Transverse colon (tissue), 4 donors: Measurements from ENCODE around the gene NPC1. TPM values are rescaled to one million over a fixed set of nuclear protein-coding genes. Genes with fewer than 3 reads are reported as not detected.

Experiments
- DNase-seq: peaks from one replicate; pipeline ENCODE4 v3.0.0-alpha.2; 2019
- H3K27ac ChIP-seq, 4 donors: fragments of 200-600 bp; sonication (generic); 2 replicates each; pipeline ENCODE4 v1.5.1; 2016 to 2018; ENCODE audit warnings: inconsistent platforms in 4 of 4
- H3K27me3 ChIP-seq: fragments of 200-600 bp; sonication (generic); 2 replicates; pipeline ENCODE4 v1.5.1; 2017; ENCODE audit warnings: inconsistent platforms
- H3K36me3 ChIP-seq, 4 donors: fragments of 200-600 bp; sonication (generic); 2 replicates each; pipeline ENCODE4 v1.5.1; 2017 to 2019; ENCODE audit warnings: inconsistent platforms in 4 of 4
- H3K4me1 ChIP-seq, 4 donors: fragments of 200-600 bp; sonication (generic); 2 replicates each; pipeline ENCODE4 v1.5.1; 2017 to 2020; ENCODE audit warnings: inconsistent platforms in 4 of 4
- H3K4me3 ChIP-seq, 4 donors: fragments of 200-600 bp; sonication (generic); 1 replicate in 1 of 4; 2 replicates in 3 of 4; pipeline versions ENCODE4 v1.5.1 to v1.6.1; 2017 to 2019; ENCODE audit warnings: inconsistent platforms in 4 of 4
- H3K9me3 ChIP-seq, 2 donors: fragments of 200-600 bp; sonication (generic); 2 replicates each; pipeline ENCODE4 v1.5.1; 2017 to 2019; ENCODE audit warnings: inconsistent platforms in 2 of 2
- EP300 ChIP-seq: sonication (generic); formaldehyde crosslinking; IDR thresholded peaks from one replicate; pipeline ENCODE4 v1.6.1; 2017; ENCODE audit warnings: antibody characterized with exemption, low read depth
- POLR2A ChIP-seq: fragments of 450-650 bp; IDR thresholded peaks from one replicate; pipeline ENCODE4 v1.6.1; 2016; ENCODE audit warnings: antibody characterized with exemption, mild to moderate bottlenecking, moderate library complexity
- POLR2AphosphoS5 ChIP-seq, 3 donors: sonication (generic); formaldehyde crosslinking; IDR thresholded peaks; one replicate each; pipeline ENCODE4 v1.6.1; 2016; ENCODE audit warnings: antibody characterized with exemption in 3 of 3
- WGBS, 2 donors: methylation state at CpG; one replicate each; pipeline ENCODE4 v1.1.5; 2018; ENCODE audit warnings: low coverage in 1 of 2; 5-methylcytosine and 5-hydroxymethylcytosine counted together
- in situ Hi-C, 4 donors: fragments of 200-750 bp; cut with MboI; loops; one replicate each; pipeline versions ENCODE4 v1.15.0 to v1.15.1; 2017; ENCODE audit warnings: low sequenced_read_pairs in 3 of 4, low pct_ligation_motif_present in 1 of 4, low pct_unique_long_range_greater_than_20kb in 1 of 4
- intact Hi-C: fragments of 100-400 bp; cut with DNase I; formaldehyde crosslinking; loops from one replicate; pipeline ENCODE4 v1.15.1; 2023; ENCODE audit warnings: low total_unique reads
- total RNA-seq, 4 donors: library from RNA; depleted of rRNA; stranded (reverse); fragments of >200 nt; gene quantifications; one replicate each; pipeline ENCODE4 v1.1.0, GENCODE V29; 2016
- TF ChIP-seq, protein P1 (sequence below), 5 experiments: fragments of 200-600 bp in 3 of 5; fragments of 450-650 bp in 2 of 5; sonication (generic) in 3 of 5; IDR thresholded peaks; 1 replicate in 2 of 5; 2 replicates in 3 of 5; pipeline ENCODE4 v1.5.1; 2016 to 2017; ENCODE audit warnings: antibody characterized with exemption in 5 of 5, inconsistent platforms in 3 of 5, mild to moderate bottlenecking in 2 of 5, moderate library complexity in 1 of 5

The NPC1 gene
- total RNA-seq, 4 donors from 2014 or later = 33.6 to 96.1 (median 49.7) TPM

DNA sequence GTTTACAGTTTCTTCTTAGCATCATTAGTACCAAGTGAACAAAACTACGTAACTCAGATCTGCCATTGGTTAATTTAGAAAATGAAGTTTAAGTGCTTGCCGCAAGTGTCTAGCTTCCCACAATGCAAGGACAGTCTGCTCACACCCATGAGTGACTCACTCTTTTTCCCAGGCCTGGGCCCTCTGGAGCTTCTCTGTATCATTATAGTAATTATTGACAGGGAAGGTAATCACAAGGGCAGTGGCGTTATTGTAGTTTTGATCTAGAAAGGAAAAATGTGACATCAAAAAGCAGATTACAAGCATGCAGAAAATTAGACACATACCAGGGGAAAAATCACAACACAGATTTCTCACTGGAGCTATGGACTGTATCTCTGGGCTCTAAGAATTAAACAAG lies 38.5 kb downstream of the NPC1 start:
- WGBS, 2 donors = 63 to 66% methylated on average over 3 of the region's 3 CpGs
- Histone ChIP-seq H3K9me3 (no peaks in the 10 kb centered on the region), H3K27ac (no peak overlapping the region), H3K27me3 (no peaks in the 10 kb centered on the region), H3K36me3 (peaks cover 0 to 61% (median 21%) of the 10 kb centered on the region in 4 donors), H3K4me1 (peaks cover 0 to 6% (median 0%) of the 10 kb centered on the region in 4 donors), H3K4me3 (no peak overlapping the region)
- in situ Hi-C loops = no loop called here
- no peak for DNase-seq
- TF ChIP-seq, protein P1, sequence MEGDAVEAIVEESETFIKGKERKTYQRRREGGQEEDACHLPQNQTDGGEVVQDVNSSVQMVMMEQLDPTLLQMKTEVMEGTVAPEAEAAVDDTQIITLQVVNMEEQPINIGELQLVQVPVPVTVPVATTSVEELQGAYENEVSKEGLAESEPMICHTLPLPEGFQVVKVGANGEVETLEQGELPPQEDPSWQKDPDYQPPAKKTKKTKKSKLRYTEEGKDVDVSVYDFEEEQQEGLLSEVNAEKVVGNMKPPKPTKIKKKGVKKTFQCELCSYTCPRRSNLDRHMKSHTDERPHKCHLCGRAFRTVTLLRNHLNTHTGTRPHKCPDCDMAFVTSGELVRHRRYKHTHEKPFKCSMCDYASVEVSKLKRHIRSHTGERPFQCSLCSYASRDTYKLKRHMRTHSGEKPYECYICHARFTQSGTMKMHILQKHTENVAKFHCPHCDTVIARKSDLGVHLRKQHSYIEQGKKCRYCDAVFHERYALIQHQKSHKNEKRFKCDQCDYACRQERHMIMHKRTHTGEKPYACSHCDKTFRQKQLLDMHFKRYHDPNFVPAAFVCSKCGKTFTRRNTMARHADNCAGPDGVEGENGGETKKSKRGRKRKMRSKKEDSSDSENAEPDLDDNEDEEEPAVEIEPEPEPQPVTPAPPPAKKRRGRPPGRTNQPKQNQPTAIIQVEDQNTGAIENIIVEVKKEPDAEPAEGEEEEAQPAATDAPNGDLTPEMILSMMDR (IDR thresholded peaks at IDR 0.05) = no peak
- TF ChIP-seq EP300 (no peak), POLR2AphosphoS5 (IDR thresholded peaks at IDR 0.05) (no peak), POLR2A (no peak)
- intact Hi-C loops = no loop called here

- intact Hi-C loops (no loop called here), in situ Hi-C loops (no loop called here)
- H3K27me3 ChIP-seq = no peaks in the 10 kb centered on the region
- peaks cover 0 to 6% (median 0%) of the 10 kb centered on the region in 4 donors for H3K4me1 ChIP-seq
- no peak overlapping the region for H3K27ac ChIP-seq
- H3K36me3 ChIP-seq = peaks cover 0 to 61% (median 21%) of the 10 kb centered on the region in 4 donors
- no peak for DNase-seq
- no peaks in the 10 kb centered on the region for H3K9me3 ChIP-seq
- H3K4me3 ChIP-seq = no peak overlapping the region
- no peak for TF ChIP-seq EP300
- TF ChIP-seq POLR2A = no peak
- TF ChIP-seq, protein P1 (IDR thresholded peaks at IDR 0.05) = no peak
- no peak for TF ChIP-seq POLR2AphosphoS5 (IDR thresholded peaks at IDR 0.05)
- 85% methylated on average over 3 of the region's 3 CpGs; no CpG with 5 or more reads in 1 of the 2 donors for WGBS, 2 donors
Measured at GRCh38 chr18:23547306-23547705, 39.0 kb downstream of the NPC1 start.

GRCh38 chr18:23545247-23545789 lies 41.0 kb downstream of the NPC1 start:
- no peak for DNase-seq
- peaks cover 0 to 54% (median 18%) of the 10 kb centered on the region in 4 donors for H3K36me3 ChIP-seq
- intact Hi-C loops = no loop called here
- no peak for TF ChIP-seq POLR2AphosphoS5 (IDR thresholded peaks at IDR 0.05)
- TF ChIP-seq POLR2A = no peak
- no peak for TF ChIP-seq EP300
- TF ChIP-seq, protein P1 (IDR thresholded peaks at IDR 0.05) = no peak
- WGBS, 2 donors = 82 to 87% methylated on average over 3 to 13 of the region's 13 CpGs
- peaks cover 0 to 6% (median 0%) of the 10 kb centered on the region in 4 donors for H3K4me1 ChIP-seq
- in situ Hi-C loops = no loop called here
- H3K27ac ChIP-seq = no peak overlapping the region
- no peaks in the 10 kb centered on the region for H3K9me3 ChIP-seq
- H3K4me3 ChIP-seq = no peak overlapping the region
- H3K27me3 ChIP-seq = no peaks in the 10 kb centered on the region

- Histone ChIP-seq H3K27ac (no peak overlapping the region), H3K36me3 (peaks cover 0 to 75% (median 31%) of the 10 kb centered on the region in 4 donors), H3K9me3 (no peaks in the 10 kb centered on the region), H3K4me1 (no peaks in the 10 kb centered on the region), H3K27me3 (no peaks in the 10 kb centered on the region), H3K4me3 (no peak overlapping the region)
- TF ChIP-seq POLR2A (no peak), POLR2AphosphoS5 (IDR thresholded peaks at IDR 0.05) (no peak), EP300 (no peak)
- TF ChIP-seq, protein P1 (IDR thresholded peaks at IDR 0.05) = no peak
- intact Hi-C loops (no loop called here), in situ Hi-C loops (no loop called here)
- DNase-seq = no peak
- WGBS, 2 donors = 95% methylated on average over 2 of the region's 2 CpGs; no CpG with 5 or more reads in 1 of the 2 donors
Measured at GRCh38 chr18:23542461-23542860, 43.8 kb downstream of the NPC1 start.
